ENCODE measurements around the gene KLHL10. TPM values are rescaled to one million over a fixed set of nuclear protein-coding genes. Genes with fewer than 3 reads are reported as not detected.
A peak's percentile ranks its signal among the peaks of the same experiment; 100 is the strongest.

The KLHL10 gene
- total RNA-seq, 1 experiment from 2014 or later = not detected

- CTCF ChIA-PET = interaction anchor here (1.0 to 1.6 kb wide), 3 partner anchors 7 to 36 kb away, joined by 3 to 5 read pairs (median 4); partner anchors contain the start of gene JUP
- Histone ChIP-seq H3K9me3 (ENCODE audit: control insufficient read depth, insufficient read depth, low read depth, low read length) (no peaks in the 10 kb centered on the region), H3K36me3 (ENCODE audit: control insufficient read depth, insufficient read depth, low read length) (no peaks in the 10 kb centered on the region), H3K27ac (ENCODE audit: low read length) (peak overlapping the region; percentile 90), H3K4me3 (ENCODE audit: low read depth in 2 of 2, low read length in 2 of 2) (peak overlapping the region; percentile 11 to 45; a peak in 3 of 4 replicates), H3K4me1 (ENCODE audit: control insufficient read depth, insufficient read depth, low read length) (peaks cover 46% of the 10 kb centered on the region), H3K27me3 (ENCODE audit: control insufficient read depth, insufficient read depth, low read length) (no peaks in the 10 kb centered on the region)
- DNase-seq (ENCODE audit: low read depth, low spot score) (no peak), ATAC-seq (no peak; the same call in 1 of the 2 replicates)
- no TSS peak for BruUV-seq (replicated peaks)
- TF ChIP-seq TCF7L2 (IDR thresholded peaks at IDR 0.05; ENCODE audit: low read depth, low read length) (0 out of 2 replicates have a peak, but pooled peaks have one; percentile 27), CTCF (IDR thresholded peaks at IDR 0.05) (no peak)
- intact Hi-C loops (cut with micrococcal nuclease; ENCODE audit: unreplicated experiment) (no loop called here), in situ Hi-C loops (cut with HindIII; ENCODE audit: low pct_unique_long_range_greater_than_20kb, low sequenced_read_pairs) (no loop called here)
- POLR2A ChIA-PET = interaction anchor here (1.4 kb wide), 1 partner anchor 16 kb away, joined by 3 read pairs; no protein-coding TSS in a partner anchor
These were observed 43.7 kb upstream of the KLHL10 start for GRCh38 chr17:41793784-41794539.

GRCh38 chr17:41794540-41794975 lies 43.1 kb upstream of the KLHL10 start:
- TF ChIP-seq TCF7L2 (IDR thresholded peaks at IDR 0.05; ENCODE audit: low read depth, low read length) (no peak), POLR2AphosphoS5 (IDR thresholded peaks at IDR 0.05; ENCODE audit: low read depth, low read length) (no peak), CTCF (IDR thresholded peaks at IDR 0.05) (no peak), REST (IDR thresholded peaks at IDR 0.05; ENCODE audit: insufficient read depth in 1 of 2, low read depth in 2 of 2, low read length in 1 of 2) (no peak), SIN3A (IDR thresholded peaks at IDR 0.05; ENCODE audit: borderline replicate concordance, insufficient read depth, low read depth, low read length) (no peak)
- Histone ChIP-seq H3K9me3 (ENCODE audit: control insufficient read depth, insufficient read depth, low read depth, low read length) (no peaks in the 10 kb centered on the region), H3K27ac (ENCODE audit: low read length) (peak overlapping the region; percentile 90), H3K36me3 (ENCODE audit: control insufficient read depth, insufficient read depth, low read length) (no peaks in the 10 kb centered on the region), H3K27me3 (ENCODE audit: control insufficient read depth, insufficient read depth, low read length) (no peaks in the 10 kb centered on the region), H3K4me3 (ENCODE audit: low read depth in 2 of 2, low read length in 2 of 2) (no peak overlapping the region), H3K4me1 (ENCODE audit: control insufficient read depth, insufficient read depth, low read length) (peaks cover 46% of the 10 kb centered on the region)
- POLR2A ChIA-PET = no interaction called here
- CTCF ChIA-PET = interaction anchor here (1.0 to 1.6 kb wide), 2 partner anchors 8 to 37 kb away, joined by 4 to 5 read pairs; partner anchors contain the start of gene JUP
- ATAC-seq (no peak), DNase-seq (ENCODE audit: low read depth, low spot score) (no peak)
- intact Hi-C loops (cut with micrococcal nuclease; ENCODE audit: unreplicated experiment) (no loop called here), in situ Hi-C loops (cut with HindIII; ENCODE audit: low pct_unique_long_range_greater_than_20kb, low sequenced_read_pairs) (no loop called here)
- no TSS peak for BruUV-seq (replicated peaks)

Data from Panc1 (cell line).